Measurements from ENCODE around the gene ATP5F1D. TPM values are rescaled to one million over a fixed set of nuclear protein-coding genes. Genes with fewer than 3 reads are reported as not detected.
A peak's percentile ranks its signal among the peaks of the same experiment; 100 is the strongest.

ATP5F1D gene
- total RNA-seq, 6 donors from 2014 or later, result 56.0 to 187 (median 113) TPM

DNA sequence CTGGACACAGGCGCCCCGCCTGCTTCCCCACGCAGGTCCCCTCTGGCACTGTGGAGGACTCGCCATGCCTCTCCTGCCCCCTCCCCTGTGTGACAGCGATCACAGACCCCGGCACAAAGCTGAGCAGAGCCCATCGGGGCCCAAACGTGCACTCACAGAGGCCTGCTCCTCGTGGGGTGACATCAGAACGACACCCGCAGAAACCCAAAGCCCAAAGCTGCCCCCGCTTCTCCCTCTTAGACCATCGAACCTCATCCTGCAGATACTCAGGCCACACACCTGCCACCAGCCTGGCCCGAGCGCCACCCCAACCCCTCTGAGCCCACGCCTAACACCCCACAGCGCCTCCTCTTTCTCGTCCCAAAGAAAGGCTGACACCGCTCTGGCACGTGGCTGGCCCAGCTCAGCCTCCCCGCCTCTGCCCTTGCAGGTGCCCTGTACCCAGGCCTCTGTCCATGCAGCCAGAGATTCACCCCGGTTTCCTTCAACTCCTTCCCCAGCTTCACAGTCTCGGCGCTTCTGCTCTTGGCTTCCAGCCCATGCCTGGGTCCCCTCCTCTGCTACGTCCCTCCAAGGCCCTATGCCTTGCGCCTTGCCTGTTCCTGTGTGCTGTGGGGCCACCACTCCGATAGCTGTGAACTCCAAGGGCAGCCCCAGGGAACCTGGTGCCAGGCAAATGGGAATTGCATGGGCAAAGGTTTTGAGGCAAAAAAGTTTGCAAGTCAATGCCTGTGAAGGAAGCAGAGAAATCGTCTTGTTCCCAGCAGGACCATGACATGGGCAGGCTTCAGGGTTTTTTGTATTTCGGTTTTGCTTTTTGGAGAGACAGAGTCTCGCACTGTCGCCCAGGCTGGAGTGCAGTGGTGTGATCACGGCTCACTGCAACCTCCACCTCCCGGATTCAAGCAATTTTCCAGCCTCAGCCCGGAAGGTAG lies 2.9 kb upstream of the ATP5F1D start:
- 61 to 65% methylated on average over 32 to 34 of the region's 34 CpGs for WGBS, 2 donors
- H3K27ac ChIP-seq, result peak overlapping the region in 2 of 4 donors; percentile 4 to 24
- H3K4me1 ChIP-seq, result peaks cover 47 to 67% (median 52%) of the 10 kb centered on the region in 4 donors
- peak overlapping the region in 3 of 4 donors; percentile 51 to 53 (median 53) for H3K4me3 ChIP-seq
- H3K27me3 ChIP-seq, result peaks cover 0 to 9% (median 3%) of the 10 kb centered on the region in 4 donors
- ATAC-seq (ENCODE audit: low FRiP score in 2 of 2) (no peak), DNase-seq (peak in 1 of 2 donors; percentile 82)
- no peaks in the 10 kb centered on the region for H3K36me3 ChIP-seq
- no peaks in the 10 kb centered on the region for H3K9me3 ChIP-seq
- no peak for TF ChIP-seq EP300 (IDR thresholded peaks at IDR 0.05)
- TF ChIP-seq POLR2A (IDR thresholded peaks at IDR 0.05), result no peak
- no peak for TF ChIP-seq POLR2AphosphoS5 (IDR thresholded peaks at IDR 0.05)
- TF ChIP-seq, protein P1, sequence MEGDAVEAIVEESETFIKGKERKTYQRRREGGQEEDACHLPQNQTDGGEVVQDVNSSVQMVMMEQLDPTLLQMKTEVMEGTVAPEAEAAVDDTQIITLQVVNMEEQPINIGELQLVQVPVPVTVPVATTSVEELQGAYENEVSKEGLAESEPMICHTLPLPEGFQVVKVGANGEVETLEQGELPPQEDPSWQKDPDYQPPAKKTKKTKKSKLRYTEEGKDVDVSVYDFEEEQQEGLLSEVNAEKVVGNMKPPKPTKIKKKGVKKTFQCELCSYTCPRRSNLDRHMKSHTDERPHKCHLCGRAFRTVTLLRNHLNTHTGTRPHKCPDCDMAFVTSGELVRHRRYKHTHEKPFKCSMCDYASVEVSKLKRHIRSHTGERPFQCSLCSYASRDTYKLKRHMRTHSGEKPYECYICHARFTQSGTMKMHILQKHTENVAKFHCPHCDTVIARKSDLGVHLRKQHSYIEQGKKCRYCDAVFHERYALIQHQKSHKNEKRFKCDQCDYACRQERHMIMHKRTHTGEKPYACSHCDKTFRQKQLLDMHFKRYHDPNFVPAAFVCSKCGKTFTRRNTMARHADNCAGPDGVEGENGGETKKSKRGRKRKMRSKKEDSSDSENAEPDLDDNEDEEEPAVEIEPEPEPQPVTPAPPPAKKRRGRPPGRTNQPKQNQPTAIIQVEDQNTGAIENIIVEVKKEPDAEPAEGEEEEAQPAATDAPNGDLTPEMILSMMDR (IDR thresholded peaks at IDR 0.05), result no peak

GRCh38 chr19:1239420-1239795 lies 2.1 kb upstream of the ATP5F1D start:
- no peak for DNase-seq
- 78 to 79% methylated on average over 10 to 11 of the region's 11 CpGs for WGBS, 2 donors
- no peak overlapping the region for H3K4me3 ChIP-seq
- peak overlapping the region in 3 of 4 donors; percentile 24 to 100 (median 80) for H3K27ac ChIP-seq
- TF ChIP-seq, protein P1 (IDR thresholded peaks at IDR 0.05), result no peak
- TF ChIP-seq POLR2A (IDR thresholded peaks at IDR 0.05) (no peak), EP300 (IDR thresholded peaks at IDR 0.05) (no peak), POLR2AphosphoS5 (IDR thresholded peaks at IDR 0.05) (no peak)
- ATAC-seq (ENCODE audit: low FRiP score in 2 of 2), result no peak
- peaks cover 52 to 74% (median 58%) of the 10 kb centered on the region in 4 donors for H3K4me1 ChIP-seq
- peaks cover 0 to 9% (median 3%) of the 10 kb centered on the region in 4 donors for H3K27me3 ChIP-seq
- H3K36me3 ChIP-seq, result peaks cover 0 to 5% (median 1%) of the 10 kb centered on the region in 4 donors
- H3K9me3 ChIP-seq, result no peaks in the 10 kb centered on the region

GRCh38 chr19:1239796-1240737 lies 1.5 kb upstream of the ATP5F1D start:
- Histone ChIP-seq H3K4me3 (peak overlapping the region in 3 of 4 donors; percentile 45 to 87 (median 63)), H3K4me1 (peaks cover 59 to 81% (median 65%) of the 10 kb centered on the region in 4 donors)

GRCh38 chr19:1240925-1241324 lies 626 bp upstream of the ATP5F1D start:
- ATAC-seq (ENCODE audit: low FRiP score in 2 of 2), result no peak
- peak overlapping the region in 3 of 4 donors; percentile 45 to 87 (median 63) for H3K4me3 ChIP-seq
- DNase-seq, result peak in 1 of 2 donors; percentile 62
- peak overlapping the region in 1 of 4 donors; percentile 100 for H3K27ac ChIP-seq
- H3K27me3 ChIP-seq, result peaks cover 0 to 9% (median 3%) of the 10 kb centered on the region in 4 donors
- TF ChIP-seq POLR2A (IDR thresholded peaks at IDR 0.05) (no peak), POLR2AphosphoS5 (IDR thresholded peaks at IDR 0.05) (no peak), EP300 (IDR thresholded peaks at IDR 0.05) (no peak)
- TF ChIP-seq, protein P1 (IDR thresholded peaks at IDR 0.05), result no peak
- H3K9me3 ChIP-seq, result no peaks in the 10 kb centered on the region
- H3K4me1 ChIP-seq, result peaks cover 67 to 89% (median 73%) of the 10 kb centered on the region in 4 donors
- H3K36me3 ChIP-seq, result peaks cover 0 to 5% (median 1%) of the 10 kb centered on the region in 4 donors
- whole genome bisulfite sequencing, 2 donors, result 45 to 62% methylated on average over 8 to 15 of the region's 15 CpGs

More at GRCh38 chr19:1239796-1240737, 1.5 kb upstream of the ATP5F1D start:
- peaks cover 0 to 5% (median 1%) of the 10 kb centered on the region in 4 donors for H3K36me3 ChIP-seq
- peak in 1 of 2 donors; percentile 21 for TF ChIP-seq POLR2AphosphoS5 (IDR thresholded peaks at IDR 0.05)
- TF ChIP-seq EP300 (IDR thresholded peaks at IDR 0.05), result peak in 1 of 4 donors; percentile 49
- TF ChIP-seq POLR2A (IDR thresholded peaks at IDR 0.05), result peak in 1 of 4 donors; percentile 46
- TF ChIP-seq, protein P1 (IDR thresholded peaks at IDR 0.05), result peak; percentile 94 to 99 (median 98)
- peak overlapping the region; percentile 24 to 100 (median 58) for H3K27ac ChIP-seq
- H3K27me3 ChIP-seq, result peaks cover 0 to 9% (median 3%) of the 10 kb centered on the region in 4 donors
- DNase-seq (peak; percentile 90 to 99), ATAC-seq (ENCODE audit: low FRiP score in 2 of 2) (peak; percentile 42 to 82)
- H3K9me3 ChIP-seq, result no peaks in the 10 kb centered on the region
- 1 to 22% methylated on average over 27 to 49 of the region's 84 CpGs for WGBS, 2 donors

Measured in upper lobe of left lung (tissue), 6 donors.